ENCODE data around the gene S100PBP.

S100PBP gene

GRCh38 chr1:32886004-32886827, 68.8 kb downstream of the S100PBP start, which contains the start of gene HPCA:
HPCA (plus strand) TSS chr1:32886491; CDS start chr1:32888899, 2,408 bp downstream.
- Histone ChIP-seq H3K4me3 (ENCODE audit: low read depth, low read length) (no peak within 1 kb of the TSS), H3K27me3 (peaks cover 9% of the 10 kb centered on the region), H3K9me3 (no peaks in the 10 kb centered on the region), H3K36me3 (no peaks in the 10 kb centered on the region), H3K4me1 (no peaks in the 10 kb centered on the region)
- no peak for DNase-seq
- TF ChIP-seq, protein P1, sequence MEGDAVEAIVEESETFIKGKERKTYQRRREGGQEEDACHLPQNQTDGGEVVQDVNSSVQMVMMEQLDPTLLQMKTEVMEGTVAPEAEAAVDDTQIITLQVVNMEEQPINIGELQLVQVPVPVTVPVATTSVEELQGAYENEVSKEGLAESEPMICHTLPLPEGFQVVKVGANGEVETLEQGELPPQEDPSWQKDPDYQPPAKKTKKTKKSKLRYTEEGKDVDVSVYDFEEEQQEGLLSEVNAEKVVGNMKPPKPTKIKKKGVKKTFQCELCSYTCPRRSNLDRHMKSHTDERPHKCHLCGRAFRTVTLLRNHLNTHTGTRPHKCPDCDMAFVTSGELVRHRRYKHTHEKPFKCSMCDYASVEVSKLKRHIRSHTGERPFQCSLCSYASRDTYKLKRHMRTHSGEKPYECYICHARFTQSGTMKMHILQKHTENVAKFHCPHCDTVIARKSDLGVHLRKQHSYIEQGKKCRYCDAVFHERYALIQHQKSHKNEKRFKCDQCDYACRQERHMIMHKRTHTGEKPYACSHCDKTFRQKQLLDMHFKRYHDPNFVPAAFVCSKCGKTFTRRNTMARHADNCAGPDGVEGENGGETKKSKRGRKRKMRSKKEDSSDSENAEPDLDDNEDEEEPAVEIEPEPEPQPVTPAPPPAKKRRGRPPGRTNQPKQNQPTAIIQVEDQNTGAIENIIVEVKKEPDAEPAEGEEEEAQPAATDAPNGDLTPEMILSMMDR (IDR thresholded peaks at IDR 0.05; ENCODE audit: low read depth, low read length), result peak; percentile 28; the same call in 1 of the 2 replicates

- Histone ChIP-seq H3K36me3 (no peaks in the 10 kb centered on the region), H3K4me1 (no peaks in the 10 kb centered on the region), H3K4me3 (ENCODE audit: low read depth, low read length) (no peak overlapping the region), H3K9me3 (no peaks in the 10 kb centered on the region), H3K27me3 (peaks cover 9% of the 10 kb centered on the region)
- TF ChIP-seq, protein P1 (IDR thresholded peaks at IDR 0.05; ENCODE audit: low read depth, low read length), result no peak
- DNase-seq, result no peak
Measured at GRCh38 chr1:32886828-32887414, 69.5 kb downstream of the S100PBP start.

DNA sequence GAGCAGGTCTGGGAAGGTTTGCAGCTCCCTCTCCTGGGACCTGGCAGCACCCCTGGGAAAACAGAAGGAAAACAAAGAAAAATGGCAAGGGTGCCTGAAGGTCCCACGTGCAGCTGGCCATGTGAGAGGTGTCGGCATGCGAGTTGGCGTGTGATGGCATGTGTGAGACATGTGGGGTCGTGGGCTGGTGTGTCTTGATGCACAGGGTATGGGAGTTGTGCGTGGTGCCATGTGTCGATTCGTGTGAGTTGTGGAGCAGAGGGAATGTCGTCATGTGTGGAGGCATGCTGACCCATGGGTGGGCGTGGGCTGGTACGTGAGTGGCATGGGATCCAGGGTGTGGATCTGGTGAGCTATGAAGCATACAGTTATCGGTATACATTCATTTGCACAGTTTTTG, 70.2 kb downstream of the S100PBP start:
- peaks cover 9% of the 10 kb centered on the region for H3K27me3 ChIP-seq
- TF ChIP-seq, protein P1 (IDR thresholded peaks at IDR 0.05; ENCODE audit: low read depth, low read length), result no peak

DNA sequence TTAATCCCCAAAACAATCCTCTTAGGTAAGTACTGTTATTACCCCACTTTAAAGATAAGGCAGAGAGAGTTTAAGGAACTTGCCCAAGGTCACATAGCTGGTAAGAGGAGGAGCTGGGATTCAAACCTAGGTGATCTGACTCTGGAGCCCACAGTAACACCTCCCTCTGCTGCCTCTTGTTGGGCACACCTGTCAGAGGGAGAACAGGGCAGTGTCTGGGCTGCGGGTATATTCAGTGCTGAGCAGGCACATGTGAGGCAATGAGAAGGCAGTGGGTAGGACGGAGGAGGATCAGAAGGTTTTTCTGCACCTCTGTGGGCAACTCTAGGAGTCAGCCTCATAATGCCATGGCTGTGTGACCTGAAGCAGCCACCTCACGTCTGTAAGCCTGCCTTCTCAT, 70.7 kb downstream of the S100PBP start:
- TF ChIP-seq, protein P1 (IDR thresholded peaks at IDR 0.05; ENCODE audit: low read depth, low read length), result no peak
- no peaks in the 10 kb centered on the region for H3K4me1 ChIP-seq
- no peaks in the 10 kb centered on the region for H3K36me3 ChIP-seq
- no peak overlapping the region for H3K4me3 ChIP-seq (ENCODE audit: low read depth, low read length)
- H3K27me3 ChIP-seq, result peaks cover 9% of the 10 kb centered on the region
- no peak for DNase-seq
- no peaks in the 10 kb centered on the region for H3K9me3 ChIP-seq

More for the DNA sequence above, 70.2 kb downstream of the S100PBP start:
- no peak overlapping the region for H3K4me3 ChIP-seq (ENCODE audit: low read depth, low read length)
- H3K36me3 ChIP-seq, result no peaks in the 10 kb centered on the region
- no peaks in the 10 kb centered on the region for H3K9me3 ChIP-seq
- no peaks in the 10 kb centered on the region for H3K4me1 ChIP-seq
- DNase-seq, result no peak

DNA sequence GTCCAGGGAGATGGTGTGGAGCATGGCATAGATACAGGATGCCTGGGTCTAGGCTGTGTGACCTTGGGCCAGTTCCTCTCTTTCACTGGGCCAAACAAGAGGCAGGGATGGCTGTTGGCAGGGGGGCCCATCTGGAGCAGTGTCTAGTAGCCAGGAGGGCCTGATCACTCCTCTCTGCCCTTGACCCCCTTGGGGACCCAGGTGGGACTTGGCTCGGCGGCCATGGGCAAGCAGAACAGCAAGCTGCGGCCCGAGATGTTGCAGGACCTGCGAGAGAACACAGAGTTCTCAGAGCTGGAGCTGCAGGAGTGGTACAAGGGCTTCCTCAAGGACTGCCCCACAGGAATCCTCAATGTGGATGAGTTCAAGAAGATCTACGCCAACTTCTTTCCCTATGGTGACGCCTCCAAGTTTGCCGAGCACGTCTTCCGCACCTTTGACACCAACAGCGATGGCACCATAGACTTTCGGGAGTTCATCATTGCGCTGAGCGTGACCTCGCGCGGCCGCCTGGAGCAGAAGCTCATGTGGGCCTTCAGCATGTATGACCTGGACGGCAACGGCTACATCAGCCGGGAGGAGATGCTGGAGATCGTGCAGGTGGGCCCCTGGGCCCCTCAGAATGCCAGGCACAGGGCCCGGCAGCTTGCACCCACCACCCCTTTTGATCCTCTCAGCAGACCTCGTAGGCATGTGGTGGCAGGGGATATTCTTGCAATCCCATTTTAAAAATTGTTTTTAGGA, 71.4 kb downstream of the S100PBP start:
- no peak for DNase-seq

More for the DNA sequence above, 71.4 kb downstream of the S100PBP start:
- no peaks in the 10 kb centered on the region for H3K36me3 ChIP-seq
- TF ChIP-seq, protein P1 (IDR thresholded peaks at IDR 0.05; ENCODE audit: low read depth, low read length), result no peak
- peaks cover 9% of the 10 kb centered on the region for H3K27me3 ChIP-seq
- H3K4me1 ChIP-seq, result no peaks in the 10 kb centered on the region
- H3K9me3 ChIP-seq, result no peaks in the 10 kb centered on the region
- H3K4me3 ChIP-seq (ENCODE audit: low read depth, low read length), result no peak overlapping the region

Data from BE2C (cell line).